Mucosa of descending colon (tissue), 3 donors: Measurements from ENCODE around the gene ZRANB1. TPM values are rescaled to one million over a fixed set of nuclear protein-coding genes. Genes with fewer than 3 reads are reported as not detected.

ENCODE experiments used
- ATAC-seq: fragments of 200-7000 bp; cut with Tn5 transposase; one replicate; pipeline ENCODE4 v1.9.1; 2020; ENCODE audit warnings: mild to moderate bottlenecking, moderate library complexity
- DNase-seq, 3 donors: peaks; one replicate each; pipeline ENCODE4 v3.0.0-alpha.2; 2020
- H3K36me3 ChIP-seq: fragments of 200-600 bp; one replicate; pipeline ENCODE4 v1.8.0; 2021; ENCODE audit warnings: low read depth, mild to moderate bottlenecking
- H3K4me1 ChIP-seq: fragments of 200-600 bp; one replicate; pipeline ENCODE4 v1.8.0; 2021; ENCODE audit warnings: low read depth, mild to moderate bottlenecking
- H3K4me3 ChIP-seq: fragments of 200-600 bp; one replicate; pipeline ENCODE4 v1.8.0; 2021; ENCODE audit warnings: mild to moderate bottlenecking
- H3K9me3 ChIP-seq: fragments of 200-600 bp; one replicate; pipeline ENCODE4 v1.8.0; 2021; ENCODE audit warnings: mild to moderate bottlenecking
- intact Hi-C, 2 donors: fragments of 100-400 bp; cut with DNase I in 1 of 2; cut with micrococcal nuclease in 1 of 2; formaldehyde crosslinking; loops; one replicate each; pipeline versions ENCODE4 v1.11.0 to v1.11.1; 2022; cut with DNase I, micrococcal nuclease
- total RNA-seq, 3 donors: library from RNA; stranded (reverse); fragmentation: NEBNext Ultra II Directional in 2 of 3; extraction: Animal tissue kit (Norgen Biotek cat#: 25700) in 2 of 3; gene quantifications; one replicate each; pipeline versions ENCODE4 v1.2.1 to v1.2.4, GENCODE V29; 2021 to 2023
- TF ChIP-seq, protein P1 (sequence below): fragments of 200-600 bp; IDR thresholded peaks from one replicate; pipeline ENCODE4 v1.8.0; 2022; ENCODE audit warnings: antibody characterized with exemption, mild to moderate bottlenecking
- donor health status: DM: no; HTN: no; CAD: no; lungs with moderate emphysema.
- donor health status: DM: no; HTN: no; CAD: no.
- donor health status: DM: no; HTN: yes; CAD: no.

The ZRANB1 gene
- total RNA-seq, 3 donors from 2014 or later = 9.9 to 31.4 (median 13.5) TPM

DNA sequence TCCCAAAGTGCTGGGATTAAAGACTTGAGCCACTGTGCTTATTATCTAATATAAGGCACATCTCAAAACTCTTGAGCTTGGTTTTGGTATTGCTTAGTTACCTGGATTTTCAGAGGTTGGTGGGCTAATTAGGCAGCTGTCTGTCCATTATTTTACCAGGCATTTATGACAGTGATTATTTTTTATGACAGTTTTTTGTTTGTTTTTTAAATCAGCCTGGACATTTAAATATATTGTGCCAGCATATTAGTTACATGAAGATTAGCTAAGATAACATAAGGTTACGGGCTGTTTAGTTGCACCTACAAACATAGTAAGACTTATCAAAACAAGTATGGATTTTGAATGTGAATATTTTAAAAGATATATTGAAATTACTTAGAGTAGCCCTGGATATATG is 2.6 kb upstream of the ZRANB1 start:
- TF ChIP-seq, protein P1, sequence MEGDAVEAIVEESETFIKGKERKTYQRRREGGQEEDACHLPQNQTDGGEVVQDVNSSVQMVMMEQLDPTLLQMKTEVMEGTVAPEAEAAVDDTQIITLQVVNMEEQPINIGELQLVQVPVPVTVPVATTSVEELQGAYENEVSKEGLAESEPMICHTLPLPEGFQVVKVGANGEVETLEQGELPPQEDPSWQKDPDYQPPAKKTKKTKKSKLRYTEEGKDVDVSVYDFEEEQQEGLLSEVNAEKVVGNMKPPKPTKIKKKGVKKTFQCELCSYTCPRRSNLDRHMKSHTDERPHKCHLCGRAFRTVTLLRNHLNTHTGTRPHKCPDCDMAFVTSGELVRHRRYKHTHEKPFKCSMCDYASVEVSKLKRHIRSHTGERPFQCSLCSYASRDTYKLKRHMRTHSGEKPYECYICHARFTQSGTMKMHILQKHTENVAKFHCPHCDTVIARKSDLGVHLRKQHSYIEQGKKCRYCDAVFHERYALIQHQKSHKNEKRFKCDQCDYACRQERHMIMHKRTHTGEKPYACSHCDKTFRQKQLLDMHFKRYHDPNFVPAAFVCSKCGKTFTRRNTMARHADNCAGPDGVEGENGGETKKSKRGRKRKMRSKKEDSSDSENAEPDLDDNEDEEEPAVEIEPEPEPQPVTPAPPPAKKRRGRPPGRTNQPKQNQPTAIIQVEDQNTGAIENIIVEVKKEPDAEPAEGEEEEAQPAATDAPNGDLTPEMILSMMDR = no peak
- Histone ChIP-seq H3K4me1 (no peaks in the 10 kb centered on the region), H3K9me3 (no peaks in the 10 kb centered on the region), H3K4me3 (no peak overlapping the region), H3K36me3 (no peaks in the 10 kb centered on the region)
- ATAC-seq = no peak
- no peak for DNase-seq
- intact Hi-C loops = no loop called here

DNA sequence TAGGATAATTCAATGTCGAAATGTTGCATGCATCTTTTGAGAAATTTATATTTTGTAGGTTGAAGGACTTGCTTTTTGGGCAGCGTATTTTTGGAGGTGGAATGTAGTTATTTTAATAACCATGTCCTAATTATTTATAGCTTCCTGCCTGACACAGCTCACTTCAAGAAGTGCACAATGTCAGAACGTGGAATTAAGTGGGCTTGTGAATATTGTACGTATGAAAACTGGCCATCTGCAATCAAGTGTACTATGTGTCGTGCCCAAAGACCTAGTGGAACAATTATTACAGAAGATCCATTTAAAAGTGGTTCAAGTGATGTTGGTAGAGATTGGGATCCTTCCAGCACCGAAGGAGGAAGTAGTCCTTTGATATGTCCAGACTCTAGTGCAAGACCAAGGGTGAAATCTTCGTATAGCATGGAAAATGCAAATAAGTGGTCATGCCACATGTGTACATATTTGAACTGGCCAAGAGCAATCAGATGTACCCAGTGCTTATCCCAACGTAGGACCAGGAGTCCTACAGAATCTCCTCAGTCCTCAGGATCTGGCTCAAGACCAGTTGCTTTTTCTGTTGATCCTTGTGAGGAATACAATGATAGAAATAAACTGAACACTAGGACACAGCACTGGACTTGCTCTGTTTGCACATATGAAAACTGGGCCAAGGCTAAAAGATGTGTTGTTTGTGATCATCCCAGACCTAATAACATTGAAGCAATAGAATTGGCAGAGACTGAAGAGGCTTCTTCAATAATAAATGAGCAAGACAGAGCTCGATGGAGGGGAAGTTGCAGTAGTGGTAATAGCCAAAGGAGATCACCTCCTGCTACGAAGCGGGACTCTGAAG is 620 bp downstream of the ZRANB1 start:
- Histone ChIP-seq H3K9me3 (no peaks in the 10 kb centered on the region), H3K4me3 (no peak overlapping the region), H3K36me3 (no peaks in the 10 kb centered on the region), H3K4me1 (no peaks in the 10 kb centered on the region)
- TF ChIP-seq, protein P1 = no peak
- ATAC-seq = no peak
- intact Hi-C loops = no loop called here
- no peak for DNase-seq

- no peak for ATAC-seq
- intact Hi-C loops = no loop called here
- no peak overlapping the region for H3K4me3 ChIP-seq
- no peaks in the 10 kb centered on the region for H3K36me3 ChIP-seq
- no peaks in the 10 kb centered on the region for H3K9me3 ChIP-seq
- no peaks in the 10 kb centered on the region for H3K4me1 ChIP-seq
- TF ChIP-seq, protein P1 = no peak
- DNase-seq = no peak
These were observed 1.6 kb downstream of the ZRANB1 start for GRCh38 chr10:124943301-124944092.

DNA sequence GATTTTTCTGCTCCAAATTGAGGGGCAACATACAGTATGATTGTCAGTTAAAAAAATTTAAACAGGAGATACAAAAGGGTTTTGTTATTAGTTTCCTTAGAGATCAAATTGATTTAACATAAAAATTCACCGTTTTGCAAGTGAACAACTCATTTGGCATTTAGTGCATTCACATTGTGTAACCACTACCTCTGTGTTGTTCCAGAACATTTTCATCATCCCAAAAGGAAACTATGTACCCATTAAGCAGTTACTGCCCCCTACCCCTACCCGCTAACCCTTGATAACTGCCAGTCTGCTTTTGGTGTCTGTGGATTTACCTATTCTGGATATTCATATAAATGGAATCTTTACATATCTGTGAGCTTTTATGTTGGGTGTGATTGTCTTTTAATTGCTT is 3.1 kb downstream of the ZRANB1 start:
- Histone ChIP-seq H3K36me3 (no peaks in the 10 kb centered on the region), H3K4me1 (no peaks in the 10 kb centered on the region), H3K9me3 (no peaks in the 10 kb centered on the region), H3K4me3 (no peak overlapping the region)
- intact Hi-C loops = no loop called here
- TF ChIP-seq, protein P1 = no peak
- DNase-seq = no peak
- no peak for ATAC-seq

DNA sequence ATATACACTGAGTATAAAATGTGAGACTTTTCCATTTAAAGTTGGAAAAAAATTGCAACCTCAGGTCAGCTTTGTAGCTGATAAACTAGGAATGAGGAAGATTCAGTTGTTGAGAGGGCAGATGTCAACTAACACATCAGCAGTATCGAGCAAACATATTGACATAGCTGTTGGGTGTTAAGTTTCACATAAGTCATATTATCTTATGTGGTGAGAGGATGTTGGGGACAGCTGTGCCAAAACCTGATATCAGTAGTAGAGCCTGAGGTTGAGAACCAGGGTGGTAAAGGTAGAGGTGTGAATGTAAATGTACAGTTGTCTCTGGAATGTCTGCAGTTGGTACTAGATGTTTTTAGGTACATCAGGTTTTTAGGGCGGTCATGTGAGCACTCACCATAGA is 5.0 kb downstream of the ZRANB1 start:
- H3K9me3 ChIP-seq = no peaks in the 10 kb centered on the region
- no peaks in the 10 kb centered on the region for H3K4me1 ChIP-seq
- intact Hi-C loops = no loop called here
- ATAC-seq (peak; percentile 36), DNase-seq (no peak)
- no peaks in the 10 kb centered on the region for H3K36me3 ChIP-seq
- TF ChIP-seq, protein P1 = no peak
- H3K4me3 ChIP-seq = no peak overlapping the region
